ENCODE measurements around the gene DPAGT1. TPM values are rescaled to one million over a fixed set of nuclear protein-coding genes. Genes with fewer than 3 reads are reported as not detected.
"Not testable (repeated sequence)": the region's sequence is repeated elsewhere in the genome, so short reads cannot be mapped to it uniquely, and the experiment has no call there.

DPAGT1 gene
- total RNA-seq: 34.3 TPM

GRCh38 chr11:119101759-119102423, at the start of gene DPAGT1:
Gene DPAGT1, minus strand, starts transcription at chr11:119101853. Its CDS starts 198 bp downstream, at chr11:119101655.
- DNase-seq (ENCODE audit: low spot score) (peak; percentile 90), ATAC-seq (peak; percentile 89)

- ATAC-seq: no peak
Measured at GRCh38 chr11:119149786-119150275, 48.2 kb upstream of the DPAGT1 start.

GRCh38 chr11:119149018-119149785, 47.5 kb upstream of the DPAGT1 start, which contains the start of gene ABCG4:
Gene ABCG4, plus strand, starts transcription at chr11:119149052. Its CDS starts 914 bp downstream, at chr11:119149966.
- ATAC-seq (peak; percentile 78), DNase-seq (ENCODE audit: low spot score) (no peak)

More at GRCh38 chr11:119149786-119150275, 48.2 kb upstream of the DPAGT1 start:
- no peak for DNase-seq (ENCODE audit: low spot score)

- DNase-seq (ENCODE audit: low spot score) (no peak), ATAC-seq (no peak)
Measured at GRCh38 chr11:119148720-119149017, 47.0 kb upstream of the DPAGT1 start.

- ATAC-seq (no peak), DNase-seq (ENCODE audit: low spot score) (no peak)
Measured at GRCh38 chr11:119147604-119148333, 46.1 kb upstream of the DPAGT1 start.

GRCh38 chr11:119145551-119145950, 43.9 kb upstream of the DPAGT1 start:
- no peak for DNase-seq (ENCODE audit: low spot score)
- no peak for ATAC-seq

- DNase-seq (ENCODE audit: low spot score) (no peak), ATAC-seq (peak; percentile 89)
Measured at GRCh38 chr11:119144825-119145486, 43.3 kb upstream of the DPAGT1 start.

GRCh38 chr11:119139276-119139675, 37.6 kb upstream of the DPAGT1 start:
- not testable (repeated sequence) for DNase-seq (ENCODE audit: low spot score)

GRCh38 chr11:119134389-119134978, 32.8 kb upstream of the DPAGT1 start:
- DNase-seq (ENCODE audit: low spot score) (no peak), ATAC-seq (peak; percentile 67)

More at GRCh38 chr11:119139276-119139675, 37.6 kb upstream of the DPAGT1 start:
- not testable (repeated sequence) for ATAC-seq

- ATAC-seq: peak; percentile 61
- DNase-seq (ENCODE audit: low spot score): no peak
Measured at GRCh38 chr11:119130662-119131061, 29.0 kb upstream of the DPAGT1 start.

GRCh38 chr11:119126675-119127268, 25.1 kb upstream of the DPAGT1 start:
- no peak for ATAC-seq
- no peak for DNase-seq (ENCODE audit: low spot score)

- no peak for DNase-seq (ENCODE audit: low spot score)
Measured at GRCh38 chr11:119125821-119126220, 24.2 kb upstream of the DPAGT1 start.

GRCh38 chr11:119121811-119122124, 20.1 kb upstream of the DPAGT1 start:
- no peak for DNase-seq (ENCODE audit: low spot score)
- ATAC-seq: no peak

More at GRCh38 chr11:119125821-119126220, 24.2 kb upstream of the DPAGT1 start:
- ATAC-seq: no peak

- DNase-seq (ENCODE audit: low spot score) (peak; percentile 100), ATAC-seq (peak; percentile 98)
Measured at GRCh38 chr11:119121008-119121810, 19.6 kb upstream of the DPAGT1 start, which contains the start of gene HINFP. Gene HINFP, plus strand, starts transcription at chr11:119121580. Its CDS starts 5,365 bp downstream, at chr11:119126945.

GRCh38 chr11:119120639-119121007, 19.0 kb upstream of the DPAGT1 start:
- DNase-seq (ENCODE audit: low spot score) (no peak), ATAC-seq (no peak)

GRCh38 chr11:119118946-119119345, 17.3 kb upstream of the DPAGT1 start:
- ATAC-seq (no peak), DNase-seq (ENCODE audit: low spot score) (no peak)

- DNase-seq (ENCODE audit: low spot score) (no peak), ATAC-seq (no peak)
Measured at GRCh38 chr11:119118227-119118626, 16.6 kb upstream of the DPAGT1 start.

GRCh38 chr11:119117004-119117706, 15.5 kb upstream of the DPAGT1 start:
- ATAC-seq: no peak

GRCh38 chr11:119116601-119117000, 14.9 kb upstream of the DPAGT1 start:
- no peak for DNase-seq (ENCODE audit: low spot score)

More at GRCh38 chr11:119117004-119117706, 15.5 kb upstream of the DPAGT1 start:
- DNase-seq (ENCODE audit: low spot score): no peak

More at GRCh38 chr11:119116601-119117000, 14.9 kb upstream of the DPAGT1 start:
- no peak for ATAC-seq
